HG03520 (cell line): Measurements from ENCODE around the gene ESPL1.

Experiments used
- ATAC-seq: cut with Tn5 transposase; IDR thresholded peaks from one replicate; pipeline ENCODE4 v1.9.1; 2021; ENCODE audit warnings: mild to moderate bottlenecking, moderate library complexity; ENCODE audit not compliant: unreplicated experiment

ESPL1 gene

GRCh38 chr12:53255996-53256395 is 12.1 kb upstream of the ESPL1 start:
- ATAC-seq: no peak

GRCh38 chr12:53258541-53259539 is 9.3 kb upstream of the ESPL1 start:
- no peak for ATAC-seq

DNA sequence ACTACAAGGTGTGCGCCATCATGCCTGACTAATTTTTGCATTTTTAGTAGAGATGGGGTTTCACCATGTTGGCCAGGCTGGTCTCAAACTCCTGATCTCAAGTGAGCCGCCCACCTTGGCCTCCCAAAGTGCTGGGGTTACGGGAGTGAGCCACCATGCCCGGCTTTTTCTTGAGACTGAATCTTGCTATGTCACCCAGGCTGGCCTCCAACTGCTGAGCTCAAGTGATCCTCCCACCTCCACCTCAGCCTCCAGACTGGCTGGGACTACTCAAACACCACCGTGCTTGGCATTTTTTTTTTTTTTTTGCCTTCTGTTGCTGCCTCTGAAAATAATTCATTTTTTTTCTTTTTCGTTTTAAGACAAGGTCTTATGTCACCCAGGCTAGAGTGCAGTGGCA is 8.2 kb upstream of the ESPL1 start:
- ATAC-seq: no peak

DNA sequence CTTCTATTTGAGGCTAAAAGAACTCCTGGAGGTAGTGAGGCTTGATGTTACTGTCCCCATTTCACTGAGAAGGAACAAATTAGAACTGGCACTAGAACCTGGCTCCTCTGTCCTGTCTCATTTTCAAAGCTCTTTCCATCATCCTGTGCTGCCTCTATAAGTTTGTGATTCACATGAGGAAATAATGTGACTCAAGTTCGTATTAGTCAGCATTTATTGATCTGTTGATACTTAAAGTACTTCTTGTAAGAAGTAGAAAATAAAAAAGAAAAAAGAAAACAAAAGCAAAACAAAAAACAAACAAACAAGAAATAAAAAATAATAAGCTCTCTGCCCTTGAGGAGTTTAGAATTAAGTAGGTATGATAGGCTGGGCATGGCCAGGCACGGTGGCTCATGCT is 2.3 kb upstream of the ESPL1 start:
- no peak for ATAC-seq

GRCh38 chr12:53267306-53267998 is 647 bp upstream of the ESPL1 start:
- ATAC-seq: no peak

DNA sequence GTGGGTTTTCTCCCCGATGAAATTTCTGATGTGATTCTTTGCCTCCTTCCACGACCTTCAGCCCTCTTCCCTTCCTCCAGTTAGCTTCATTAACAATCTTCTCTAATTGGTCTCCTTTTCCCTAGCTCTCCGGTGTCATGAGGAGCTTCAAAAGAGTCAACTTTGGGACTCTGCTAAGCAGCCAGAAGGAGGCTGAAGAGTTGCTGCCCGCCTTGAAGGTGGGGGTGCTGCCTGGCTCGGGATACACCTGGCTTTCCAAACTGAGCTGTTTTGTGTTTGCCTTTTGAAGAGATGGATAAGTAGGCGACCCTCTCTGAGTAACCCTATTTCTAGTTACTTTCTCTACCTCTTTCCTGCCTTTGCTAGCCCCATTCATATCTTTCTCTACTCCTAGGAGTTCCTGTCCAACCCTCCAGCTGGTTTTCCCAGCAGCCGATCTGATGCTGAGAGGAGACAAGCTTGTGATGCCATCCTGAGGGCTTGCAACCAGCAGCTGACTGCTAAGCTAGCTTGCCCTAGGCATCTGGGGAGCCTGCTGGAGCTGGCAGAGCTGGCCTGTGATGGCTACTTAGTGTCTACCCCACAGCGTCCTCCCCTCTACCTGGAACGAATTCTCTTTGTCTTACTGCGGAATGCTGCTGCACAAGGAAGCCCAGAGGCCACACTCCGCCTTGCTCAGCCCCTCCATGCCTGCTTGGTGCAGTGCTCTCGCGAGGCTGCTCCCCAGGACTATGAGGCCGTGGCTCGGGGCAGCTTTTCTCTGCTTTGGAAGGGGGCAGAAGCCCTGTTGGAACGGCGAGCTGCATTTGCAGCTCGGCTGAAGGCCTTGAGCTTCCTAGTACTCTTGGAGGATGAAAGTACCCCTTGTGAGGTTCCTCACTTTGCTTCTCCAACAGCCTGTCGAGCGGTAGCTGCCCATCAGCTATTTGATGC is 797 bp downstream of the ESPL1 start:
- no peak for ATAC-seq

DNA sequence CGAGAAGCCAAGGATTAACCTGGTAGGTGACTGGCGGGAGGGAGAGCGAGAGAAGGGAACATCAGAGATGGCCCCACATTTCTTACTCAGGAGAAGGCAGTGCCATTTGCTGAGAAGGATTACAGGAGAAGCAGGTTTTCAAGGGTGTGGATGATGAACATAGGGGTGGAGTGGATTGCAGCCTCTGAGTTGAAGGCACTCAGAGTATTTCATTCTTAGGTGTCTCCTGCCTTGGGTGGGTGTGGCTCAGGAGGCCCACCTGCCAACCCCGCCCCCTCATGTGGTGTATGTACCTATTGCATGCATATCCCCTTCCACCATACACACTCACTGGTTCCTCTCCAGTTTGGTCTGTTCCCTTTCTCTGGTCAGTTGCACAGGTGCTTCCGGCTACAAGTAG is 6.3 kb downstream of the ESPL1 start:
- no peak for ATAC-seq

- ATAC-seq: no peak
Observed at GRCh38 chr12:53276511-53276910, 8.4 kb downstream of the ESPL1 start.

DNA sequence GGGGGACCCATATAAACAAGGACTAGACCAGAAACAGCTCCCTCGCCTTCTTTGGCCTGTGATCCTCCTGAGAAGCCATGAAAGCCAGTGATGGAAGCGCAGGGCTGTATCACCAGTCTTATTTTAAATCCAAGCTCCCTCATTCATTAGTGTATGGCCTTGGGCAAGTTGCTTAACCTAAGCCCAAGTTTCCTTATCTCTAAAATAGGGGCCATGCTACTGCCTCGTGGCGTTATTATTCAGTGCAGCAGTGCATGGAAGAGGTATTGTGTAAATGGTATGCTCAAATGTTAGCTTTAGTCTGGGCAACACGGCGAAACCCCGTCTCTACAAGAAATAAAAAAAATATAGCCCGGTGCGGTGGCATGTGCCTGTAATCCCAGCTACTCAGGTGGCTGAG is 9.9 kb downstream of the ESPL1 start:
- no peak for ATAC-seq

DNA sequence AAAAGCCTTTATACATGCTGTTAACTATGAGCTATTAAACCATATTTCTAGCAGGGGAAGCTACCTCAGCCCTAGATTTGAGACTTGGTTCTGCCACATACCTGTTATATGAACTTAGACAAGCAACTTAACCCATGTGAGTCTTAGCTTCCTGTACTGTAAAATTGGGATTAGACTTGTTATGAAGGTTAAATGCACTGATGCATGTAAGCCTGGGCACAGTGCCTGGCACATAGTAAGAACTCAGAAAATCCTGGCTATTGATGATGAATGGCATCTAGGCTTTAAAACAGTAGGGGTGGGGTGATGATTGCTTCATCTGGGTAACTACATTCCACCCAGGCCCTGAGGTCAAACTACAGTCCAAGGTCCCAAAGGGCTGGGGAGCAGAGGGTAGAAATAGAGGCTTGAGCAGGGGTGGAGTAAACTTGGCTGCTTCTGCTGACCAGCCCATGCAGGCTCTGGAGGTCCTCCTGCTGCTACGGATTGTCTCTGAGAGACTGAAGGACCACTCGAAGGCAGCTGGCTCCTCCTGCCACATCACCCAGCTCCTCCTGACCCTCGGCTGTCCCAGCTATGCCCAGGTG is 11.3 kb downstream of the ESPL1 start:
- no peak for ATAC-seq

DNA sequence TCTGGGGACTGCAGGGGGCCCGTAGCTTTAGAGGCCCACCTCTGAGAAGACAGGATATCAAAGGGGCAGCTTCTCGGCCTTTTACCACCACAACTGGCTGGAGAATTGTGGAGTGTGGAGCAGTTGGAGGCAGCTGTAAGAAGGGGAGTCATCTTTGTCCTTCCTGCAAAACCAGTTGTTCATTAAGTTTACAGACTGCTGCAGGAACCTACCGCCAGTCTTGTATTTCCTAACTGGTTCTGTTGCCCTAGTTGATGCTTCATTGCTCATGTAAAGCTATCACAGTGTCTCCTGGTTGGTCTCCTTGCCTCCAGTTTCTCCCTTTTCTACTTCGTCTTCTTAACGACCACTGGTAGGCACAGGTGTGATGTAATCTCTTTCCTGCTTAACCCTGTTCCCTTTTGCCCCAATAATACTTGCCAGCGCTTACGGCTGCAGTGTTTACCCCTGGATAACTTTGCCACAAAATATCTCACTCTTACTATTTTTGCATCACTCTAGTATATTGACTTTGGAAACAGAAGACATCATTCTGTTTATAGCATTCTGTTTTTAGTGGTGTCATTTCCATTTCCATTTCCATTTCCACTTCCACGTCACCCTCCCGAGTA is 11.9 kb downstream of the ESPL1 start:
- no peak for ATAC-seq

DNA sequence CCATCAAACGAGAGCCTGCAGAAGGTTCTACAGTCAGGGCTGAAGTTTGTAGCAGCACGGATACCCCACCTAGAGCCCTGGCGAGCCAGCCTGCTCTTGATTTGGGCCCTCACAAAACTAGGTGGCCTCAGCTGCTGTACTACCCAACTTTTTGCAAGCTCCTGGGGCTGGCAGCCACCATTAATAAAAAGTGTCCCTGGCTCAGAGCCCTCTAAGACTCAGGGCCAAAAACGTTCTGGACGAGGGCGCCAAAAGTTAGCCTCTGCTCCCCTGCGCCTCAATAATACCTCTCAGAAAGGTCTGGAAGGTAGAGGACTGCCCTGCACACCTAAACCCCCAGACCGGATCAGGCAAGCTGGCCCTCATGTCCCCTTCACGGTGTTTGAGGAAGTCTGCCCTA is 18.3 kb downstream of the ESPL1 start:
- ATAC-seq: no peak

- no peak for ATAC-seq
Observed at GRCh38 chr12:53287741-53288216, 19.7 kb downstream of the ESPL1 start.

- no peak for ATAC-seq
Observed at GRCh38 chr12:53288322-53288721, 20.2 kb downstream of the ESPL1 start.

DNA sequence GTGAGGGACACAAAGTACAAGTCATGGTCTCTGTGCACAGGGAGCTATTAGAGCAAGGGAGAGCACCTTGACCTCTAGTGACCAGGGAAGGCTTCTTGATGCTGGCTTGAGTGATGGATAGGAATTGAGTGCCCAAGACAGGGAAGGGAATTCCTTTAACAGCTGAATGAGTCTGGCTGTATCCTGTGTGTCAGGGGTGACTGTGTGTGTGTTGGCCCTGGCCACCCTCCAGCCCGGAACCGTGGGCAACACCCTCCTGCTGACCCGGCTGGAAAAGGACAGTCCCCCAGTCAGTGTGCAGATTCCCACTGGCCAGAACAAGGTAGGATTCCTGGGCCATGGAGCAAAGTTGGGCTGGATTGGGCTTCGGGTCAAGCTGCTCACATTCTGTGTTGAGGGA is 21.8 kb downstream of the ESPL1 start:
- ATAC-seq: no peak

DNA sequence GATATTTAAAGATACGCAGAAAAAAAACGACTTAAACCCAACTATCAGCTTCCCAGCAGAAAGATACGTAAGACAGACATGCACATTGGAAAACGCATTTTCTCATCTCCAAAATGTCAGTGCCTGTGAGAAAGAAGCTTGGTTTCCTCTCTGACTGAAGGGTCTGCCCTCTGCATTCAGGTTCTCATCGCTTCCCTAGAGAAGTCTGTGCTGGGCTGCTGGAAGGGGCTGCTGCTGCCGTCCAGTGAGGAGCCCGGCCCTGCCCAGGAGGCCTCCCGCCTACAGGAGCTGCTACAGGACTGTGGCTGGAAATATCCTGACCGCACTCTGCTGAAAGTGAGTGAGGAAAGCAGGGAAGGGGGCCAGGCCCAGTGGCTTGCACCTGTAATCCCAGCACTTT is 22.6 kb downstream of the ESPL1 start:
- no peak for ATAC-seq

DNA sequence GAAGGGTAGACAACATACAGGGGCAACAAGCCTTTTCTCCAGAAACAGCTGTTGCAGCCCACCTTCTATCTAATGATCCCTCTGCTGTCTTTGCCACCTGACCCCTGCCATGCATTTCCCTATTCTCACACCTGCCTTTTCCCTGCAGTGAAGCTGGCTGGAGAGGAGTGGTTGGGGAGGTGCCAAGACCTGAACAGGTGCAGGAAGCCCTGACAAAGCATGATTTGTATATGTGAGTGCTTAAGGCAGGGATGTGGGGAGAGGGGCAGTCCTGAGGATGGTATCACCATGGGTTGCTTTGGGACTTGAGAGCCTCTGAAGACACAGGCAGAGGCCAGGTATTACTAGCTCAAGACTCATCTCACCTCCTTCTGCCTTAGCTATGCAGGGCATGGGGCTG is 24.3 kb downstream of the ESPL1 start:
- no peak for ATAC-seq

GRCh38 chr12:53295070-53295890 is 27.2 kb downstream of the ESPL1 start, which contains the start of gene PFDN5:
PFDN5 (plus strand) TSS chr12:53295542; CDS start chr12:53295568, 26 bp downstream.
- ATAC-seq: peak; percentile 69

DNA sequence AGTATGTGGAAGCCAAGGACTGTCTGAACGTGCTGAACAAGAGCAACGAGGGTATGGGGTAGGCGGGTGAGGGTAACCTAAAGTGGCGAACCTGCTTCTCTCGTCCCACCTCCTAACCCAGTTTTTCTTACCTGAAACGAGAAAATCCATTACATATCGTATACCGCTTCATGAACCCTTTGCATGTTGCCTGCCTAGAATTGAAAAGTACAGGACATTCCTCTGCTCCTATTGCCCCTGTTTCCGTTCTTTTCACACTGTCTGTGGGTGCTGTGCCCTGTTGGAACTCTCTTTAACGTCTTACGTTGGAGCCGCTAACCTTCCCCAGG is 27.8 kb downstream of the ESPL1 start:
- no peak for ATAC-seq
